ENCODE results near the gene FAM117A. TPM values are rescaled to one million over a fixed set of nuclear protein-coding genes. Genes with fewer than 3 reads are reported as not detected.
A peak's percentile ranks its signal among the peaks of the same experiment; 100 is the strongest.

Gene FAM117A
- total RNA-seq, 5 donors from 2014 or later (not counting 1 experiment from before 2014, with no cell fraction given), result 71.9 to 105 (median 99.1) TPM

DNA sequence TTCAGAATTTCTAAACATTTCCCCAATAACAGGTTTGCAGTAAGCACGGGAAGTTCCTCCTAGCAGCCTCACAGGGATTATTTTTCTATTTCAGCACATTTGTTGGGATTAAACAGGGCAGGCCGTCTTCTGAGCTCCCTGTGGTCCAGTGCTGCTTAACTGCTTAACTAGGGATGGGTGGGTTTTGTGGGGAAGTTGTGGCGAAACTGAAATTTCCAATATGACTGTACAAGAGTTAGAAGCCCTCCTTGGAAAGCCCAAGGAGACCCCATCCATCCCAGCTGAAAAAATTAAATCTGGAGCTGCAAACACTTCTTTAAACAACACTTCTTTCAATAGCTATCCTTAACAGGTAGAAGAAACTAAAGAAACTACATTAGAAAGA lies 22.2 kb downstream of the FAM117A start:
- Mint-ChIP-seq H3K4me3 (peak overlapping the region; percentile 82 to 95 (median 89)), H3K36me3 (peaks cover 36% of the 10 kb centered on the region), H3K27me3 (no peaks in the 10 kb centered on the region), H3K9me3 (peaks cover 0 to 3% (median 0%) of the 10 kb centered on the region in 3 donors), H3K27ac (peak overlapping the region; percentile 100), H3K4me1 (peaks cover 84 to 93% (median 93%) of the 10 kb centered on the region in 3 donors)
- Histone ChIP-seq H3K27ac (ENCODE audit: low read length) (peak overlapping the region; percentile 98), H3K4me1 (ENCODE audit: control insufficient read depth in 1 of 2, extremely low read depth in 1 of 2, insufficient read depth in 2 of 2, low read length in 2 of 2) (peaks cover 87 to 92% of the 10 kb centered on the region in 2 experiments), H3K9me3 (no peaks in the 10 kb centered on the region), H3K4me3 (ENCODE audit: control insufficient read depth in 1 of 2, extremely low read depth in 1 of 2, low read length in 1 of 2) (peak overlapping the region; percentile 20 to 63), H3K36me3 (ENCODE audit: control insufficient read depth in 2 of 2, extremely low read depth in 1 of 2, insufficient read depth in 1 of 2, low read length in 1 of 2) (no peaks in the 10 kb centered on the region), H3K27me3 (replicated peaks in 1 of 2; ENCODE audit: control insufficient read depth in 2 of 2, extremely low read depth in 1 of 2, insufficient read depth in 2 of 2, low read length in 1 of 2) (no peaks in the 10 kb centered on the region)
- no peak for ATAC-seq (replicated peaks in 1 of 4)
- ChIA-PET CTCF (interaction anchor here (0.6 to 1.8 kb wide), 4 partner anchors 15 to 618 kb away, joined by 3 to 11 read pairs (median 4); partner anchors contain the start of gene FAM117A (in 1 of the 2)), POLR2A (interaction anchor here (0.6 to 6.6 kb wide), 6 partner anchors 9 to 525 kb away, joined by 3 to 79 read pairs (median 3); partner anchors contain the start of gene FAM117A (in 2 of the 2))
- no peak for DNase-seq
- no CpG with 5 or more reads among the region's 3 CpGs for WGBS (ENCODE audit: insufficient coverage)

DNA sequence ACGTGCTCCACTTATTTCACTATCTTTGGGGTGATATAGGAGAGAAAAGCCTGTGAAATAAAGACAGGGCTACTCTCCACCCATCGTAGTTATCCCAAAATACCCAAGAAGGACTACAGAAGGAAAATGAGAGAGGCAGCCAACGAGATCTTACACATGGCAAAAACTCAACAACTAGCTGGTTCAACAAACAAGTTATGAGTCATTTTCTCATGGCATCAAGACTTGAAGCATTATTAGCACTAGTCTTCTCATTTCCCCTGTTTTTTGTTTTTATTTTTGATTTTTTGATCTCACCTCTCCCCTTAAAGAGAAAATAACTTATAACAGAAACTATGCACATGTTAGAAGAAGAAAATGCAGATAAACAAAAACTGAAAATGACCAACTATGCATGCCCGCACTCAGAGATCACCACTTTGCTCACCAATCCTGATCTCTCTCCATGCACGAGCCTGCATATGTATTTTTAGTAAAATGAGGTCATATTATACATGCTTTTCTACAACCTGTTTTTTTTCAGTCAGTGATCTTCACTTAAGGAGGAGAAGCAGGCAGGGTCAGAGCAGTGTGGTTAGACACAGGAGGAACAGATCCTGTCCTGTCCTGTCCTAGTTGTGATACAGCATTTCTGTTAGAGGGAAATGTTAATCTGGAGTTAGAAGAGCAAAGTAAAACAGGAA lies 22.8 kb downstream of the FAM117A start:
- Histone ChIP-seq H3K4me1 (ENCODE audit: control insufficient read depth in 1 of 2, extremely low read depth in 1 of 2, insufficient read depth in 2 of 2, low read length in 2 of 2) (peaks cover 85 to 92% of the 10 kb centered on the region in 2 experiments), H3K36me3 (ENCODE audit: control insufficient read depth in 2 of 2, extremely low read depth in 1 of 2, insufficient read depth in 1 of 2, low read length in 1 of 2) (no peaks in the 10 kb centered on the region), H3K9me3 (no peaks in the 10 kb centered on the region), H3K4me3 (ENCODE audit: control insufficient read depth in 1 of 2, extremely low read depth in 1 of 2, low read length in 1 of 2) (peak overlapping the region; percentile 20 to 63), H3K27ac (ENCODE audit: low read length) (peak overlapping the region; percentile 98), H3K27me3 (replicated peaks in 1 of 2; ENCODE audit: control insufficient read depth in 2 of 2, extremely low read depth in 1 of 2, insufficient read depth in 2 of 2, low read length in 1 of 2) (no peaks in the 10 kb centered on the region)
- H3K4me3 Mint-ChIP-seq, result peak overlapping the region; percentile 82 to 95 (median 89)
- peaks cover 37% of the 10 kb centered on the region for H3K36me3 Mint-ChIP-seq
- peaks cover 84 to 93% (median 92%) of the 10 kb centered on the region in 3 donors for H3K4me1 Mint-ChIP-seq
- WGBS (ENCODE audit: insufficient coverage), result no CpG with 5 or more reads among the region's 5 CpGs
- peak overlapping the region; percentile 100 for H3K27ac Mint-ChIP-seq
- peaks cover 0 to 3% (median 0%) of the 10 kb centered on the region in 3 donors for H3K9me3 Mint-ChIP-seq
- no peaks in the 10 kb centered on the region for H3K27me3 Mint-ChIP-seq
- POLR2A ChIA-PET, result interaction anchor here (0.6 to 6.6 kb wide), 8 partner anchors 8 to 524 kb away, joined by 3 to 79 read pairs (median 4); partner anchors contain the start of gene FAM117A (in 2 of the 2)
- DNase-seq, result peak in 1 of 35 experiments; percentile 30
- CTCF ChIA-PET, result interaction anchor here (1.2 to 1.4 kb wide), 2 partner anchors 15 to 26 kb away, joined by 3 to 4 read pairs; no protein-coding TSS in a partner anchor
- no peak for ATAC-seq (replicated peaks in 1 of 4)

DNA sequence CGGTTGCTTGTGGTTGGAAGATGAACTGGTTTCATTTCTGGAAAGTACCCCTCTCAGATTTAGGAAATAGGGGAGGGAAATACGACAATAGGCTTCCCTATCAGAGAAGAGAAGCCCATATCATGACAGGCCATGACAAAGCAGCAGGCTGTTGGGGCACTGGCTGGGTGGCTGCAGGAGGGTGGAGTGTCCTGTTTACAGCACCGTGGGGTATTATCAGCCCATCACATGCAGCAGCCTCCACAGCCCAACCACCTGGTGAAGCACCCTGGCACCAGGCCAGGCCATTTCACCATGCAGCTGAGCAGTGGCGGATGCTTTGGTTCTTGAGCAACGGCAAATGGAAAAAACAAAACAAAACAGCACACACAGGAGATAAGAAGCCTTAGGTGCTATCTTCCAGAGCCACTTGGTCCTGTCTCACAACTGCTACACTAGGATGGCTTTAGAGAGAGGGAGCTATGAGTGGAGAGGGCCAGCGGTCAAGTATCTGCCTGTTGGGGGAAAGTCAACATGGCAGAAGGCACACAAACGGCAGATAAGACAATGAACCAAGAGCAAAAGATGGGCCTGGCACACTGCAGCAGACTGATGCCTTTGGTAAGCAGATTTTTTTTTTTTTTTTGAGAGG lies 24.2 kb downstream of the FAM117A start:
- Histone ChIP-seq H3K36me3 (ENCODE audit: control insufficient read depth in 2 of 2, extremely low read depth in 1 of 2, insufficient read depth in 1 of 2, low read length in 1 of 2) (no peaks in the 10 kb centered on the region), H3K27me3 (replicated peaks in 1 of 2; ENCODE audit: control insufficient read depth in 2 of 2, extremely low read depth in 1 of 2, insufficient read depth in 2 of 2, low read length in 1 of 2) (no peaks in the 10 kb centered on the region), H3K4me1 (ENCODE audit: control insufficient read depth in 1 of 2, extremely low read depth in 1 of 2, insufficient read depth in 2 of 2, low read length in 2 of 2) (peaks cover 72 to 87% of the 10 kb centered on the region in 2 experiments), H3K27ac (ENCODE audit: low read length) (peak overlapping the region; percentile 98), H3K9me3 (no peaks in the 10 kb centered on the region), H3K4me3 (ENCODE audit: control insufficient read depth in 1 of 2, extremely low read depth in 1 of 2, low read length in 1 of 2) (peak overlapping the region; percentile 46 to 63)
- H3K27ac Mint-ChIP-seq, result peak overlapping the region; percentile 100
- ChIA-PET POLR2A (interaction anchor here (0.6 to 6.6 kb wide), 11 partner anchors 9 to 60 kb away, joined by 3 to 79 read pairs (median 6); partner anchors contain the start of gene FAM117A (in 2 of the 2)), CTCF (interaction anchor here in 1 of 2 donors (0.6 to 2.0 kb wide), 4 partner anchors 9 to 63 kb away, joined by 4 to 9 read pairs (median 4); partner anchors contain the start of gene FAM117A)
- H3K27me3 Mint-ChIP-seq, result no peaks in the 10 kb centered on the region
- peaks cover 82 to 91% (median 86%) of the 10 kb centered on the region in 3 donors for H3K4me1 Mint-ChIP-seq
- 4% methylated on average over 3 of the region's 7 CpGs for WGBS (ENCODE audit: insufficient coverage)
- peak overlapping the region; percentile 82 to 95 (median 89) for H3K4me3 Mint-ChIP-seq
- peak; percentile 97 to 99 (median 98) for ATAC-seq (replicated peaks in 1 of 4)
- DNase-seq, result peak; percentile 91 to 100 (median 99)
- H3K36me3 Mint-ChIP-seq, result peaks cover 28% of the 10 kb centered on the region
- H3K9me3 Mint-ChIP-seq, result no peaks in the 10 kb centered on the region

DNA sequence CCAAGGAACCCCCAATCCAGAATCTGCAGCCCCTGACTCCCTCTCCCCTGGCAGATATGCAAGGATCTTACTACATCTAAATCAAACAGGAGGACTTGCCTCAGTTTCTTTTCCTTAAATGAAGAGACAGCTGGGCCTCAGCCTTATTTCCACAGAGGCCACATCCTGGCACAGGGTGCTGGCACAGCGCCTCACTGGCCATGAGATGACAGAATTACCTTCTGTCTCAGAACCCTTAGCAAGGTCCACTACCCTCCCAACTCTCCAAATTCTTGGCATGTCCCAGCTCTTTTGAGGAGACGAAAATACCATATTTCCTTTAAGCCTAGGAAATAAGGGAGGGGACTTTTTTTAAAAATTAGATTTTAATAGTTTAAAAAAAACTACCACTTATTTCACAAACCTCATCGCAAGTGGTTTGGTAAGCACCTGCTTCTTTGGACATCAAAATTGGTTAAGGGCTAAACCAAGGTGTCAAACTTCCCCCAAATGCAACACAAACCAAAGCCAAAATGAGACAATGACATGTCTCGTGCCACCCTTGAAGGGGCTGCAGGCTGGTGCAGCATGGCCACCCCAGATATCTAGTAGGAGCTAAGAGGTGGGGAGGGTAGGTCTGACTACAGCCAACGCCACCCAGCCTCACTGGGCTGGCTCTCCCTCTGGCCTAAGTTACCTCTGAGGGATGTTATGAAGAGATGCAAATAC lies 25.3 kb downstream of the FAM117A start:
- DNase-seq, result peak in 1 of 35 experiments; percentile 44
- peaks cover 80 to 85% (median 85%) of the 10 kb centered on the region in 3 donors for H3K4me1 Mint-ChIP-seq
- H3K4me3 Mint-ChIP-seq, result peak overlapping the region; percentile 82 to 95 (median 89)
- no peaks in the 10 kb centered on the region for H3K9me3 Mint-ChIP-seq
- no peaks in the 10 kb centered on the region for H3K27me3 ChIP-seq (replicated peaks in 1 of 2; ENCODE audit: control insufficient read depth in 2 of 2, extremely low read depth in 1 of 2, insufficient read depth in 2 of 2, low read length in 1 of 2)
- H3K27ac ChIP-seq (ENCODE audit: low read length), result peak overlapping the region; percentile 98
- peaks cover 31% of the 10 kb centered on the region for H3K36me3 Mint-ChIP-seq
- CTCF ChIA-PET, result interaction anchor here (0.5 to 2.0 kb wide), 8 partner anchors 10 to 30 kb away, joined by 3 to 10 read pairs (median 5); partner anchors contain the start of genes FAM117A (in 1 of the 2) and SLC35B1 (in 1 of the 2)
- H3K27ac Mint-ChIP-seq, result peak overlapping the region; percentile 100
- H3K4me3 ChIP-seq (ENCODE audit: control insufficient read depth in 1 of 2, extremely low read depth in 1 of 2, low read length in 1 of 2), result peak overlapping the region; percentile 46 to 63
- 40% methylated on average over 1 of the region's 5 CpGs for WGBS (ENCODE audit: insufficient coverage)
- no peak for ATAC-seq (replicated peaks in 1 of 4)
- no peaks in the 10 kb centered on the region for H3K36me3 ChIP-seq (ENCODE audit: control insufficient read depth in 2 of 2, extremely low read depth in 1 of 2, insufficient read depth in 1 of 2, low read length in 1 of 2)
- H3K9me3 ChIP-seq, result no peaks in the 10 kb centered on the region
- POLR2A ChIA-PET, result interaction anchor here (0.6 to 6.6 kb wide), 6 partner anchors 8 to 524 kb away, joined by 3 to 79 read pairs (median 5); partner anchors contain the start of gene FAM117A (in 2 of the 2)
- peaks cover 63 to 78% of the 10 kb centered on the region in 2 experiments for H3K4me1 ChIP-seq (ENCODE audit: control insufficient read depth in 1 of 2, extremely low read depth in 1 of 2, insufficient read depth in 2 of 2, low read length in 2 of 2)
- H3K27me3 Mint-ChIP-seq, result no peaks in the 10 kb centered on the region

DNA sequence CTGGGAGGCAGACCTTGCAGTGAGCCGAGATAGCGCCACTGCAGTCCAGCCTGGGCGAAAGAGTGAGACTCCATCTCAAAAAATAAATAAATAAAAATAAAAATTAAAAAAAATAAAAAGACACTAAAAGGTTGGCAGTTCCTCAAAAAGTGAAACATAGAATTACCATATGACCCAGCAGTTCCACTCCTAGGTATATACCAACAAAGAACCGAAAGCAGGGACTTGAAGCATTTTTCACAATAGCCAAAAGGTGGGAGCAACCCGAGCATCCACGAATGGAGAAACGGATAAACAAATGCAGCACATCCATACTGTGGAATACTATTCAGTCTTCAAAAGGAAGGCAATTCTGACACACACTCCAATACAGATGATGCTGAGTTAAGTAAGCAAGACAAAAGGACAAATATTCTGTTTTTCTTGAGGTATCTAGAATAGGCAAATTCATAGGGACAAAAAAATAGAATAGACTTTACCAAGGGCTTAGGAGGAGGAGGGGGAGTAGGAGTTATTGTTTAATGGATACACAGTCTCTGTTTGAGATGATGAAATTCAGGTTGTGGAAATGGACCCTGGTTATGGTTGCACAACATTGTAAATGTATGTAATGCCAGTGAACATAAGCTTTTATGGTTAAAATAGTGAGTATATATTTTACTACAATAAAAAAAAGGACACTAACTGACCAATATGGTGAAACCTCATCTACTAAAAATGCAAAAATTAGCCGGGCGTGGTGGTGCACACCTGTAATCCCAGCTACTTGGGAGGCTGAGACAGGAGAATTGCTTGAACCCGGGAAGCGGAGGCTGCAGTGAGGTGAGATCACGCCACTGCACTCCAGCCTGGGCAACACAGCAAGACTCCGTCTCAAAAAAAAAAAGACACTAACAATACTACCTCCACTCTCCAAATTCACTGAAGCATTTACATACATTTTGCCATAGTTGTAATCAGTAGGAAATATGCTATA lies 29.1 kb downstream of the FAM117A start:
- no peak for ATAC-seq (replicated peaks in 1 of 4)
- CTCF ChIA-PET, result interaction anchor here in 1 of 2 donors (0.7 kb wide), 1 partner anchor 43 kb away, joined by 6 read pairs; no protein-coding TSS in a partner anchor
- Mint-ChIP-seq H3K27me3 (no peaks in the 10 kb centered on the region), H3K4me3 (no peak overlapping the region), H3K36me3 (peaks cover 42% of the 10 kb centered on the region), H3K9me3 (no peaks in the 10 kb centered on the region), H3K4me1 (peaks cover 60 to 84% (median 75%) of the 10 kb centered on the region in 3 donors), H3K27ac (peak overlapping the region; percentile 82 to 100)
- no peak overlapping the region for H3K4me3 ChIP-seq (ENCODE audit: control insufficient read depth in 1 of 2, extremely low read depth in 1 of 2, low read length in 1 of 2)
- H3K4me1 ChIP-seq (ENCODE audit: control insufficient read depth in 1 of 2, extremely low read depth in 1 of 2, insufficient read depth in 2 of 2, low read length in 2 of 2), result peaks cover 30 to 65% of the 10 kb centered on the region in 2 experiments
- no peaks in the 10 kb centered on the region for H3K27me3 ChIP-seq (replicated peaks in 1 of 2; ENCODE audit: control insufficient read depth in 2 of 2, extremely low read depth in 1 of 2, insufficient read depth in 2 of 2, low read length in 1 of 2)
- DNase-seq, result no peak
- peak overlapping the region; percentile 98 for H3K27ac ChIP-seq (ENCODE audit: low read length)
- POLR2A ChIA-PET, result interaction anchor here in 1 of 2 donors (0.7 kb wide), 1 partner anchor 65 kb away, joined by 4 read pairs; no protein-coding TSS in a partner anchor
- H3K36me3 ChIP-seq (ENCODE audit: control insufficient read depth in 2 of 2, extremely low read depth in 1 of 2, insufficient read depth in 1 of 2, low read length in 1 of 2), result peaks cover 5 to 33% of the 10 kb centered on the region in 2 donors
- H3K9me3 ChIP-seq, result no peaks in the 10 kb centered on the region
- 100% methylated on average over 4 of the region's 13 CpGs for WGBS (ENCODE audit: insufficient coverage)
